ENCODE data around the gene RRAGD. TPM values are rescaled to one million over a fixed set of nuclear protein-coding genes. Genes with fewer than 3 reads are reported as not detected.
A peak's percentile ranks its signal among the peaks of the same experiment; 100 is the strongest.

Gene RRAGD
- total RNA-seq, 4 donors from 2014 or later, result 18.7 to 31.4 (median 19.9) TPM

DNA sequence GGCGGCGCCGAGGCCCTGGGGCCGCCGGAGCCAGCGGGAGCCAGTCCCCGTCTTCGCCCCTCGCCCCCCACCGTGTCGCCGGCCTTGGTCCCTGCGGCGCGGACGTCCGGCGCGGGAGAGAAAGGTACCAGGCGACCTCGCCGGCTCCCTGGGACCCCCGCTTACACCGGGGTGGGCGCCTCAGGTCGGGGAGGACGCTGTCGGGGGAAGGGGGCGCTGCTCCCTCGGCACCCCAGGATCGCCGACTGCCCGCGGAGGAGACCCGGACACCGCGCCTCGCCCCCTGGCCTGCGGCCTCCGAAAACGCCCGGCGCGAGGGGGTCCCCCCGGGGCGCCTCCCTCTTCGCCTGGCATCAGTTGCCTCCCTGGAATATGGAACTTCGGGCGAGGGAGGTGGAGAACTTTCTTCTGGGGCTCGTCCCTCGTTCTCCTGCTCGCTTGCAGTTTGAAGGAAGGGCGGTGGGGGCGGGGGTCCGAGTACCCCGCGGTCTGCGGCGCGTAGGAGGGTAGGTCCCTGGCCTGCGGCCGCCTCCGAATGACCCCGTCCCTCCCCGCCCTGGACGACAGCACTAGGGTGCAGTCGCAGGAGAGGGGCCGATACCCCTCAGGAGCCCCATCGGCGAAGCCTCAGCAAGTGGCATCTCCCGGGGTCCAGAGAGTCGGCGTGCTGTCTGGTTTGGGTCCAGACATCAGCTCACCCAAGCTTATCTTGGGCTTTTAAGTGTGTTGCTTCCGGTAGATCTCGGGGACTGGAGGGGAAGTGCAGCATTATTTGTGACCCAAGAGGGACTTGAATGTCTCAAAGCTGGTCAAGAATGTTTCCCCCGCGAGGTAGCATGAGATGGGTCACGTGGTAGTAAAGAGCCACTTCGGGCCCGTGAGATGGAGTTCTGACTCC is 21.4 kb upstream of the RRAGD start:
- TF ChIP-seq POLR2A (IDR thresholded peaks at IDR 0.05; ENCODE audit: low read depth) (no peak), POLR2AphosphoS5 (IDR thresholded peaks at IDR 0.05) (no peak), EP300 (IDR thresholded peaks at IDR 0.05) (no peak)
- TF ChIP-seq, protein P1, sequence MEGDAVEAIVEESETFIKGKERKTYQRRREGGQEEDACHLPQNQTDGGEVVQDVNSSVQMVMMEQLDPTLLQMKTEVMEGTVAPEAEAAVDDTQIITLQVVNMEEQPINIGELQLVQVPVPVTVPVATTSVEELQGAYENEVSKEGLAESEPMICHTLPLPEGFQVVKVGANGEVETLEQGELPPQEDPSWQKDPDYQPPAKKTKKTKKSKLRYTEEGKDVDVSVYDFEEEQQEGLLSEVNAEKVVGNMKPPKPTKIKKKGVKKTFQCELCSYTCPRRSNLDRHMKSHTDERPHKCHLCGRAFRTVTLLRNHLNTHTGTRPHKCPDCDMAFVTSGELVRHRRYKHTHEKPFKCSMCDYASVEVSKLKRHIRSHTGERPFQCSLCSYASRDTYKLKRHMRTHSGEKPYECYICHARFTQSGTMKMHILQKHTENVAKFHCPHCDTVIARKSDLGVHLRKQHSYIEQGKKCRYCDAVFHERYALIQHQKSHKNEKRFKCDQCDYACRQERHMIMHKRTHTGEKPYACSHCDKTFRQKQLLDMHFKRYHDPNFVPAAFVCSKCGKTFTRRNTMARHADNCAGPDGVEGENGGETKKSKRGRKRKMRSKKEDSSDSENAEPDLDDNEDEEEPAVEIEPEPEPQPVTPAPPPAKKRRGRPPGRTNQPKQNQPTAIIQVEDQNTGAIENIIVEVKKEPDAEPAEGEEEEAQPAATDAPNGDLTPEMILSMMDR (IDR thresholded peaks at IDR 0.05), result no peak
- no peak for DNase-seq (ENCODE audit: extremely low spot score)
- peak overlapping the region; percentile 75 to 95 (median 86) for H3K4me3 ChIP-seq
- H3K27ac ChIP-seq (replicated peaks in 1 of 4), result peak overlapping the region; percentile 30 to 58 (median 46)
- intact Hi-C loops (cut with DNase I), result loop anchor here (2.0 kb wide), 1 partner anchor 177 kb away; no protein-coding TSS in a partner anchor
- no peaks in the 10 kb centered on the region for H3K27me3 ChIP-seq
- peaks cover 0 to 24% (median 15%) of the 10 kb centered on the region in 4 donors for H3K4me1 ChIP-seq
- H3K9me3 ChIP-seq, result no peaks in the 10 kb centered on the region
- 31% methylated on average over 6 of the region's 80 CpGs for WGBS
- no peaks in the 10 kb centered on the region for H3K36me3 ChIP-seq

DNA sequence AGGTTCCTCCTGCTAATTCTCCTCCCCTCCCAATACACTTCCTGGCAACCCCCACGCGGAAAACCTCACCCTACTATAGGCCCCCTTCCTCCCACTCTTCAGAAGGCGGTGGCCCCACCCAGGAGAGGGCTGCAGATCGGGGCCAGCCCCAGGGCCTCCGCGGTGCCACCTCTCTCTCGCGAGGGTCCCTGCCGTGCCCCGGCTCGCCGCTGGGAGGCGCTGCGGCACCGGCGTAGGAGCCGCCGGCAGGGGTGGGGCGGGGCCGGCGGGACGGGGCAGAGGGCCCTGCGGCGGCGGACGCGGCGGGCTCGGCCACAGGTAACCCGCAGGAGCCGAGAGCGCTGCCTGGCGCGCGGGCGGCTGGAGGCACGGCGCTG is 20.8 kb upstream of the RRAGD start, which contains the start of gene ANKRD6:
Gene ANKRD6 (plus strand): TSS at position 278 of the 377 bp plus-strand sequence. CDS start 133,825 bp downstream, outside the sequence.
- H3K27me3 ChIP-seq, result no peaks in the 10 kb centered on the region
- peaks cover 0 to 24% (median 15%) of the 10 kb centered on the region in 4 donors for H3K4me1 ChIP-seq
- no peaks in the 10 kb centered on the region for H3K36me3 ChIP-seq
- peak within 1 kb of the TSS; percentile 75 to 95 (median 86) for H3K4me3 ChIP-seq
- no peak for DNase-seq (ENCODE audit: extremely low spot score)
- 0% methylated on average over 5 of the region's 38 CpGs for WGBS
- intact Hi-C loops (cut with DNase I), result loop anchor here (2.0 kb wide), 1 partner anchor 178 kb away; no protein-coding TSS in a partner anchor
- H3K9me3 ChIP-seq, result no peaks in the 10 kb centered on the region
- TF ChIP-seq, protein P1 (IDR thresholded peaks at IDR 0.05), result peak in 2 of 3 experiments; percentile 90 to 98
- no peak for TF ChIP-seq EP300 (IDR thresholded peaks at IDR 0.05)
- H3K27ac ChIP-seq (replicated peaks in 1 of 4), result peak within 1 kb of the TSS; percentile 30 to 58 (median 46)

DNA sequence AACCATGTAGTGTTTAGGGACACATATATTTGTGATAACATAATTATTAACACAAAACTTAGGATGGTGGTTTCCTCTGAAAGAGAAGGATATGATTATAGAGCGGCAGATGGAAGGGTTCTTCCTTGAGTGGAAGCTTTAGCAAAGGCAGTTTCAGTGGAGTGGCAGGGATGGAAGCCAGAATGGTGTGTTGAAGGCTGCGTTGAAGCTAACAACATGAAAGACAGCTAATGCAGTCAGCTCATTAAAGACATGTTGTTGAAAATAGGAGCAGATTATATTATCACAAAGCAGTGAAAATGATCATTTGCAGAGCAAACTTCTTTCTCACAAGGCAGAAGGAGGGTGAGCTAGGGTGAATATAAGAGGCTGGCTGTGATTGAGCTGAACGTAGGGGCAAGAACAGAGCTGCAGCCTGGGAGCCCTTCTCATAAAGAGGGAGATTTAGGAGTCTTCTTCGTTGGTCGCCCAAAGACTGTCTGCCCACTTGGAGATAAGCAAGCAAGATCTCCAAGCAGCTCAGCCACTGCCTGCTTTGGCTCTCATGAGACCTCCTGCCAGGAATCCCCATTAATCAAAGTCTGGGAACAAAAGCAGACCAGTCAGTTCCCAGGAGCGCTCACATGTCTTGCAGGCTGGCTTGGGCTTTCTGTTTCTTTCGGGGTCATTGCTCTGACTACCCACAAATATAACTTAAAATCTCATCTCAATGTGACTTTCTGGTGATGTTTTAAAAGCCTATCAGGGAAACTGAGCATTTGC is 18.3 kb upstream of the RRAGD start:
- H3K27me3 ChIP-seq, result no peaks in the 10 kb centered on the region
- 41% methylated on average over 7 of the region's 7 CpGs for WGBS
- H3K9me3 ChIP-seq, result no peaks in the 10 kb centered on the region
- H3K27ac ChIP-seq (replicated peaks in 1 of 4), result no peak overlapping the region
- TF ChIP-seq EP300 (IDR thresholded peaks at IDR 0.05), result no peak
- TF ChIP-seq POLR2AphosphoS5 (IDR thresholded peaks at IDR 0.05), result no peak
- TF ChIP-seq, protein P1 (IDR thresholded peaks at IDR 0.05), result no peak
- TF ChIP-seq POLR2A (IDR thresholded peaks at IDR 0.05; ENCODE audit: low read depth), result no peak
- H3K4me1 ChIP-seq, result peaks cover 0 to 21% (median 15%) of the 10 kb centered on the region in 4 donors
- DNase-seq (ENCODE audit: extremely low spot score), result no peak
- H3K36me3 ChIP-seq, result no peaks in the 10 kb centered on the region
- no peak overlapping the region for H3K4me3 ChIP-seq
- intact Hi-C loops (cut with DNase I), result no loop called here

DNA sequence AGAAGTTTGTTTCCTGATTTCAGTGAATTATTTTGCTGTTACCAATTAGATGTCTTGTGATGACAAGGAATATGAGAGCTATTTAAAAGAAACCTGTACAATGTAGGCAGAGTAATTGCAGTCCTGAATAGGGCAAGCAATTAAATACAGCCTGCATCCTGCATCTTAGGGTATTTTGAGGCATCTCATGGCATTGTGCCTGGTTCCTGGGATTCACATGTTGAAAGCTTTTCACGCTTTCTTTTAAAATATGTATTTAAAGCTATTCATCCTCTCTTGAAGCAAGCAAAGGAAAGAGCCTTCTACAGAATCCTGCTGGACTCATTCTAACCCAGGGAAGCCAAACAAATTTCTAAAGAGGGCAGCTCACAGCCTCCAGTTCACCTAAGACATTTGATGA is 4.7 kb upstream of the RRAGD start:
- Histone ChIP-seq H3K27me3 (peaks cover 0 to 4% (median 0%) of the 10 kb centered on the region in 4 donors), H3K4me1 (peaks cover 9 to 13% (median 11%) of the 10 kb centered on the region in 4 donors), H3K27ac (replicated peaks in 1 of 4) (no peak overlapping the region), H3K4me3 (no peak overlapping the region), H3K36me3 (no peaks in the 10 kb centered on the region), H3K9me3 (no peaks in the 10 kb centered on the region)
- no peak for DNase-seq (ENCODE audit: extremely low spot score)
- TF ChIP-seq EP300 (IDR thresholded peaks at IDR 0.05) (no peak), POLR2A (IDR thresholded peaks at IDR 0.05; ENCODE audit: low read depth) (no peak), POLR2AphosphoS5 (IDR thresholded peaks at IDR 0.05) (no peak)
- TF ChIP-seq, protein P1 (IDR thresholded peaks at IDR 0.05), result no peak
- intact Hi-C loops (cut with DNase I), result no loop called here
- 96% methylated on average over 1 of the region's 1 CpG for WGBS

Measured in esophagus muscularis mucosa (tissue), 4 donors.